HTR-8/SVneo (cell line): ENCODE measurements around the gene GTPBP4.
A peak's percentile ranks its signal among the peaks of the same experiment; 100 is the strongest.

Source experiments
- DNase-seq: peaks from one replicate; pipeline ENCODE4 v3.0.0; 2011; ENCODE audit warnings: low spot score, mixed read lengths; ENCODE audit not compliant: insufficient read length
- FAIRE-seq: peaks from 2 replicates; lab custom pipeline; 2011; peaks lifted over from hg19 to GRCh38; lab: Jason Lieb, UNC

The GTPBP4 gene

GRCh38 chr10:987870-988666 is at the start of gene GTPBP4:
Gene GTPBP4, plus strand, starts transcription at chr10:988434. Its CDS starts 46 bp downstream, at chr10:988480.
- peak; percentile 64 for FAIRE-seq
- peak; percentile 96 for DNase-seq

- FAIRE-seq, result no peak
- DNase-seq, result no peak
Observed at GRCh38 chr10:938941-939678, 49.1 kb upstream of the GTPBP4 start.

GRCh38 chr10:943334-944033 is 44.8 kb upstream of the GTPBP4 start:
- FAIRE-seq, result no peak
- DNase-seq, result no peak

GRCh38 chr10:944034-944831 is 44.0 kb upstream of the GTPBP4 start:
- FAIRE-seq (no peak), DNase-seq (no peak)

- DNase-seq (no peak), FAIRE-seq (no peak)
Observed at GRCh38 chr10:945778-946177, 42.5 kb upstream of the GTPBP4 start.

- DNase-seq (no peak), FAIRE-seq (no peak)
Observed at GRCh38 chr10:947051-947450, 41.2 kb upstream of the GTPBP4 start.

- DNase-seq, result no peak
- no peak for FAIRE-seq
Observed at GRCh38 chr10:947881-948280, 40.4 kb upstream of the GTPBP4 start.

- FAIRE-seq, result no peak
- no peak for DNase-seq
Observed at GRCh38 chr10:948347-948746, 39.9 kb upstream of the GTPBP4 start.

- DNase-seq (no peak), FAIRE-seq (no peak)
Observed at GRCh38 chr10:949446-949845, 38.8 kb upstream of the GTPBP4 start.

GRCh38 chr10:953836-954235 is 34.4 kb upstream of the GTPBP4 start:
- FAIRE-seq (no peak), DNase-seq (no peak)

- FAIRE-seq (no peak), DNase-seq (no peak)
Observed at GRCh38 chr10:954396-954795, 33.8 kb upstream of the GTPBP4 start.

GRCh38 chr10:955127-955819 is 33.0 kb upstream of the GTPBP4 start:
- no peak for FAIRE-seq
- no peak for DNase-seq

- no peak for DNase-seq
- FAIRE-seq, result no peak
Observed at GRCh38 chr10:955820-956217, 32.4 kb upstream of the GTPBP4 start.

- DNase-seq (no peak), FAIRE-seq (no peak)
Observed at GRCh38 chr10:958106-958505, 30.1 kb upstream of the GTPBP4 start.

GRCh38 chr10:958856-959255 is 29.4 kb upstream of the GTPBP4 start:
- no peak for FAIRE-seq

GRCh38 chr10:962342-962741 is 25.9 kb upstream of the GTPBP4 start:
- no peak for FAIRE-seq
- no peak for DNase-seq

More at GRCh38 chr10:958856-959255, 29.4 kb upstream of the GTPBP4 start:
- DNase-seq, result no peak

- FAIRE-seq (no peak), DNase-seq (no peak)
Observed at GRCh38 chr10:963186-963585, 25.0 kb upstream of the GTPBP4 start.

- DNase-seq (no peak), FAIRE-seq (no peak)
Observed at GRCh38 chr10:963655-964054, 24.6 kb upstream of the GTPBP4 start.

- DNase-seq (no peak), FAIRE-seq (no peak)
Observed at GRCh38 chr10:964321-964987, 23.8 kb upstream of the GTPBP4 start.
